PC-9 (cell line): ENCODE measurements around the gene ARL8A.

ENCODE experiments used
- CTCF ChIP-seq: fragments of 200-600 bp; sonication (generic); conservative IDR thresholded peaks from 2 replicates; pipeline ENCODE4 v1.6.1; 2017; ENCODE audit warnings: mixed run types, antibody characterized with exemption, mild to moderate bottlenecking, moderate library complexity
- EZH2 ChIP-seq: fragments of 200-600 bp; sonication (generic); IDR thresholded peaks from 2 replicates; pipeline ENCODE4 v1.8.0; 2017; ENCODE audit warnings: antibody characterized with exemption, low read depth

GRCh38 chr1:202193614-202194327 lies 49.2 kb upstream of the ARL8A start, which contains the start of gene LGR6:
- TF ChIP-seq CTCF (no peak), EZH2 (no peak)
